H1 (cell line): ENCODE data around the gene SATB2. TPM values are rescaled to one million over a fixed set of nuclear protein-coding genes. Genes with fewer than 3 reads are reported as not detected.

Experiments used
- CTCF ChIA-PET: fragments of 300-600 bp; sonication (Branson Sonifier 250); formaldehyde crosslinking; loops from one replicate; lab custom pipeline; 2021; ENCODE audit not compliant: partially characterized antibody; lab: Charles Lee
- POLR2A ChIA-PET: fragments of 300-600 bp; sonication (Branson Sonifier 250); formaldehyde crosslinking; loops from one replicate; lab custom pipeline; 2021; ENCODE audit warnings: inconsistent platforms; ENCODE audit not compliant: partially characterized antibody; lab: Charles Lee
- DNase-seq, 2 experiments: peaks; one replicate each; pipeline versions ENCODE4 v3.0.0 to v3.0.0-alpha.2; 2010 to 2022; ENCODE audit warnings: low spot score in 2 of 2, low read depth in 1 of 2, mixed read lengths in 1 of 2
- FAIRE-seq: peaks from 2 replicates; lab custom pipeline; 2011; peaks lifted over from hg19 to GRCh38; lab: Jason Lieb, UNC
- H2AFZ ChIP-seq: 2 replicates; pipeline ENCODE4 v1.8.1; 2012; ENCODE audit warnings: low read length, inconsistent platforms
- H2AK5ac ChIP-seq: 2 replicates; pipeline ENCODE4 v1.6.1; 2013; ENCODE audit warnings: low read depth, low read length
- H2BK120ac ChIP-seq: replicated peaks from 2 replicates; pipeline ENCODE3; 2013; ENCODE audit warnings: low read depth, low read length, inconsistent platforms
- H2BK12ac ChIP-seq: 2 replicates; pipeline ENCODE4 v1.6.1; 2013; ENCODE audit warnings: low read depth, low read length
- H2BK15ac ChIP-seq: 2 replicates; pipeline ENCODE4 v1.6.1; 2013; ENCODE audit warnings: low read length
- H2BK20ac ChIP-seq: 2 replicates; pipeline ENCODE4 v1.6.1; 2013; ENCODE audit warnings: low read length
- H2BK5ac ChIP-seq: 2 replicates; pipeline ENCODE4 v1.6.1; 2013; ENCODE audit warnings: low read depth, low read length
- H3K14ac ChIP-seq: 2 replicates; pipeline ENCODE4 v1.6.1; 2013; ENCODE audit warnings: inconsistent platforms; ENCODE audit not compliant: insufficient read length
- H3K18ac ChIP-seq: 2 replicates; pipeline ENCODE4 v1.6.1; 2013; ENCODE audit warnings: low read length; ENCODE audit errors: extremely low read depth
- H3K23ac ChIP-seq: 2 replicates; pipeline ENCODE4 v1.6.1; 2013; ENCODE audit warnings: inconsistent platforms; ENCODE audit not compliant: insufficient read length
- H3K23me2 ChIP-seq: 2 replicates; pipeline ENCODE4 v1.6.1; 2013; ENCODE audit warnings: low read depth, low read length
- H3K27ac ChIP-seq: 2 replicates; pipeline ENCODE4 v1.6.1; 2011; ENCODE audit warnings: low read depth, low read length, inconsistent platforms
- H3K27me3 ChIP-seq, 4 experiments: replicated peaks in 1 of 4; 1 replicate in 1 of 4; 2 replicates in 3 of 4; pipeline versions ENCODE4 v1.6.1 to v1.8.1; 2011 to 2013; ENCODE audit warnings: low read length in 3 of 4, mild to moderate bottlenecking in 3 of 4, inconsistent platforms in 2 of 4, mixed read lengths in 2 of 4, moderate library complexity in 1 of 4; ENCODE audit not compliant: control insufficient read depth in 3 of 4, insufficient read depth in 3 of 4; ENCODE audit errors: extremely low read depth in 1 of 4
- H3K36me3 ChIP-seq, 4 experiments: 2 replicates each; pipeline versions ENCODE4 v1.6.1 to v1.8.1; 2011 to 2013; ENCODE audit warnings: mild to moderate bottlenecking in 4 of 4, low read length in 3 of 4, moderate library complexity in 2 of 4, control low read depth in 1 of 4, inconsistent platforms in 1 of 4; ENCODE audit not compliant: insufficient read depth in 4 of 4, control insufficient read depth in 2 of 4
- H3K4ac ChIP-seq: replicated peaks from 2 replicates; pipeline ENCODE3; 2013; ENCODE audit warnings: low read length, low read depth, mixed read lengths, inconsistent platforms; ENCODE audit not compliant: insufficient read length
- H3K4me1 ChIP-seq, 4 experiments: replicated peaks in 1 of 4; 1 replicate in 1 of 4; 2 replicates in 3 of 4; pipeline versions ENCODE4 v1.6.1 to v1.8.1; 2011 to 2013; ENCODE audit warnings: low read length in 3 of 4, inconsistent platforms in 2 of 4, mixed read lengths in 1 of 4; ENCODE audit not compliant: insufficient read depth in 4 of 4, control insufficient read depth in 3 of 4
- H3K4me2 ChIP-seq, 2 experiments: 2 replicates each; pipeline versions ENCODE4 v1.6.1 to v1.8.1; 2011 to 2013; ENCODE audit warnings: low read depth in 2 of 2, low read length in 2 of 2, control low read depth in 1 of 2, inconsistent platforms in 1 of 2, mild to moderate bottlenecking in 1 of 2; ENCODE audit not compliant: insufficient read depth in 1 of 2
- H3K4me3 ChIP-seq, 4 experiments: fragments of 200-600, 300-600 bp in 1 of 4; sonication (generic), shearing (Covaris generic), sonication (Bioruptor Twin) in 1 of 4; 2 replicates each; pipeline versions ENCODE4 v1.5.1 to v1.8.1; 2011 to 2016; ENCODE audit warnings: low read length in 4 of 4, low read depth in 3 of 4, control low read depth in 2 of 4, inconsistent platforms in 2 of 4, mild to moderate bottlenecking in 2 of 4, mixed read lengths in 1 of 4, moderate library complexity in 1 of 4; ENCODE audit not compliant: insufficient read depth in 2 of 4; ENCODE audit errors: extremely low read depth in 1 of 4
- H3K56ac ChIP-seq: replicated peaks from 2 replicates; pipeline ENCODE3; 2013; ENCODE audit warnings: low read depth, mild to moderate bottlenecking, mixed read lengths, low read length, inconsistent platforms; ENCODE audit not compliant: insufficient read length
- H3K79me1 ChIP-seq: 2 replicates; pipeline ENCODE4 v1.6.1; 2013; ENCODE audit warnings: low read depth, low read length, control low read depth
- H3K79me2 ChIP-seq, 2 experiments: 2 replicates each; pipeline versions ENCODE4 v1.6.1 to v1.8.1; 2012 to 2013; ENCODE audit warnings: low read length in 2 of 2, mild to moderate bottlenecking in 2 of 2, inconsistent platforms in 1 of 2; ENCODE audit not compliant: insufficient read depth in 2 of 2, control insufficient read depth in 1 of 2
- H3K9ac ChIP-seq, 4 experiments: replicated peaks in 1 of 4; 1 replicate in 1 of 4; 2 replicates in 3 of 4; pipeline versions ENCODE4 v1.6.1 to v1.8.1; 2011 to 2013; ENCODE audit warnings: low read depth in 3 of 4, low read length in 3 of 4, control low read depth in 2 of 4, mild to moderate bottlenecking in 2 of 4, moderate library complexity in 2 of 4, inconsistent platforms in 1 of 4; ENCODE audit errors: extremely low read depth in 1 of 4
- H3K9me3 ChIP-seq, 2 experiments: 2 replicates each; pipeline versions ENCODE4 v1.6.1 to v1.8.1; 2012 to 2013; ENCODE audit warnings: mild to moderate bottlenecking in 2 of 2, moderate library complexity in 2 of 2, control low read depth in 1 of 2, inconsistent platforms in 1 of 2, low read depth in 1 of 2, low read length in 1 of 2, mixed read lengths in 1 of 2; ENCODE audit not compliant: insufficient read depth in 2 of 2
- H4K20me1 ChIP-seq, 2 experiments: replicated peaks in 1 of 2; 2 replicates each; pipeline versions ENCODE3 to v1.8.1; 2011 to 2013; ENCODE audit warnings: inconsistent platforms in 2 of 2, low read length in 2 of 2, mild to moderate bottlenecking in 1 of 2; ENCODE audit not compliant: insufficient read depth in 2 of 2, control insufficient read depth in 1 of 2
- H4K5ac ChIP-seq: 2 replicates; pipeline ENCODE4 v1.6.1; 2013; ENCODE audit warnings: low read length, low read depth, mixed read lengths, inconsistent platforms; ENCODE audit not compliant: insufficient read length
- H4K8ac ChIP-seq: 2 replicates; pipeline ENCODE4 v1.8.0; 2013; ENCODE audit warnings: mild to moderate bottlenecking, moderate library complexity, low read length, inconsistent platforms; ENCODE audit not compliant: insufficient read depth; ENCODE audit errors: extremely low read depth
- H4K91ac ChIP-seq: replicated peaks from 2 replicates; pipeline ENCODE3; 2013; ENCODE audit warnings: low read length, mixed read lengths, inconsistent platforms; ENCODE audit not compliant: insufficient read length
- ASH2L ChIP-seq: fragments of 200-600, 300-600 bp; sonication (generic); IDR thresholded peaks from one replicate; pipeline ENCODE4 v1.7.1; 2017; ENCODE audit warnings: low read length
- ATF3 ChIP-seq: IDR thresholded peaks from 2 replicates; pipeline ENCODE4 v1.6.1; 2011; ENCODE audit warnings: low read depth, mild to moderate bottlenecking, low read length; ENCODE audit not compliant: insufficient read depth
- HDAC2 ChIP-seq, 2 experiments: fragments of 300-600 bp in 1 of 2; sonication (generic) in 1 of 2; IDR thresholded peaks; 2 replicates each; pipeline ENCODE4 v1.6.1; 2011 to 2012; ENCODE audit warnings: low read depth in 2 of 2, low read length in 2 of 2, mild to moderate bottlenecking in 2 of 2, moderate library complexity in 2 of 2, borderline replicate concordance in 1 of 2, inconsistent platforms in 1 of 2
- JUN ChIP-seq: IDR thresholded peaks from 2 replicates; pipeline ENCODE4 v1.6.1; 2011; ENCODE audit warnings: low read depth, mild to moderate bottlenecking, improper control_type of control experiment, low read length
- KDM4A ChIP-seq: IDR thresholded peaks from one replicate; pipeline ENCODE4 v1.7.1; 2012; ENCODE audit warnings: low read depth, mild to moderate bottlenecking, moderate library complexity, low read length, inconsistent platforms; ENCODE audit not compliant: severe bottlenecking
- NANOG ChIP-seq: IDR thresholded peaks from 2 replicates; pipeline ENCODE4 v1.6.1; 2011; ENCODE audit warnings: low read length, low read depth, mild to moderate bottlenecking, inconsistent platforms; ENCODE audit not compliant: insufficient read depth, poor library complexity, severe bottlenecking
- RNF2 ChIP-seq: fragments of 200-900, 300-1000 bp; sonication (generic); IDR thresholded peaks from 2 replicates; pipeline ENCODE4 v1.7.1; 2016; ENCODE audit warnings: borderline replicate concordance, low read depth, mild to moderate bottlenecking, antibody characterized with exemption, low read length; ENCODE audit not compliant: poor library complexity, severe bottlenecking; ENCODE audit errors: missing control alignments
- USF2 ChIP-seq: IDR thresholded peaks from 2 replicates; pipeline ENCODE4 v1.6.1; 2011; ENCODE audit warnings: low read length, improper control_type of control experiment
- WGBS, 2 experiments: shearing (Covaris generic) in 1 of 2; methylation state at CpG; one replicate each; pipeline versions ENCODE4 v1.1.6 to v1.1.7; 2013 to 2015; ENCODE audit warnings: low lambda C conversion rate in 2 of 2, mixed read lengths in 2 of 2, inconsistent platforms in 1 of 2, low coverage in 1 of 2, missing lambda C conversion rate in 1 of 2; ENCODE audit not compliant: insufficient replicate concordance in 2 of 2, insufficient coverage in 1 of 2, insufficient read length in 1 of 2; ENCODE audit errors: extremely low coverage in 1 of 2, missing lambda C conversion rate in 1 of 2; 5-methylcytosine and 5-hydroxymethylcytosine counted together
- polyA plus RNA-seq, 7 experiments: library from polyadenylated mRNA; depleted of rRNA in 3 of 7; stranded (reverse) in 5 of 7; unstranded in 2 of 7; fragments of >200 nt in 5 of 7; fragments of 200-250 nt in 2 of 7; gene quantifications; 1 replicate in 5 of 7; 2 replicates in 1 of 7; 4 replicates in 1 of 7; pipeline versions ENCODE4 v1.2.1 to v1.2.3, GENCODE V29; 2011 to 2013; ENCODE audit warnings: missing spikeins in 2 of 7, mixed read lengths in 2 of 7
- total RNA-seq: library from RNA; stranded (reverse); fragmentation: NEBNext Ultra II Directional; extraction: Animal tissue kit (Norgen Biotek cat#: 25700); gene quantifications from 2 replicates; pipeline ENCODE4 v1.2.1, GENCODE V29; 2021

SATB2 gene
- total and polyA plus RNA-seq, 2 of the 8 experiments (the other 6 are each of a cell fraction or from before 2014, with no cell fraction given): 1.3 to 5.7 TPM

GRCh38 chr2:199470672-199471442 is 13.1 kb upstream of the SATB2 start:
- DNase-seq: peak in 1 of 2 experiments; percentile 75
- H3K23ac ChIP-seq: no peak overlapping the region
- ChIA-PET CTCF (interaction anchor here (0.5 to 12.1 kb wide), 35 partner anchors 8 to 1158 kb away, joined by 3 to 298 read pairs (median 3); no protein-coding TSS in a partner anchor), POLR2A (interaction anchor here (1.0 to 5.9 kb wide), 2 partner anchors 9 to 12 kb away, joined by 3 to 32 read pairs; partner anchors contain the start of gene SATB2)
- no peak overlapping the region for H3K27ac ChIP-seq
- H4K20me1 ChIP-seq: peaks cover 2 to 5% of the 10 kb centered on the region in 2 experiments
- H2BK15ac ChIP-seq: no peak overlapping the region
- no peak overlapping the region for H2AFZ ChIP-seq
- WGBS, 2 experiments: 3% methylated on average over 33 of the region's 48 CpGs; no CpG with 5 or more reads in 1 of the 2 experiments
- no peaks in the 10 kb centered on the region for H3K9me3 ChIP-seq
- H3K4me1 ChIP-seq: peaks cover 8 to 28% (median 17%) of the 10 kb centered on the region in 4 experiments
- no peak overlapping the region for H2BK5ac ChIP-seq
- H3K14ac ChIP-seq: no peak overlapping the region
- H2BK12ac ChIP-seq: no peak overlapping the region
- peak overlapping the region; percentile 78 for H3K18ac ChIP-seq
- H2BK120ac ChIP-seq: no peak overlapping the region
- no peak overlapping the region for H3K4ac ChIP-seq
- no peaks in the 10 kb centered on the region for H3K79me1 ChIP-seq
- no peak overlapping the region for H3K9ac ChIP-seq
- no peaks in the 10 kb centered on the region for H3K79me2 ChIP-seq
- no peak for FAIRE-seq
- peak overlapping the region; percentile 87 to 92 for H3K4me2 ChIP-seq
- H3K23me2 ChIP-seq: peaks cover 15% of the 10 kb centered on the region; the same call in 1 of the 2 replicates
- H4K5ac ChIP-seq: no peak overlapping the region
- H2AK5ac ChIP-seq: no peak overlapping the region
- H2BK20ac ChIP-seq: no peak overlapping the region
- H3K4me3 ChIP-seq: peak overlapping the region; percentile 29 to 60 (median 40); a peak in 7 of 8 replicates
- H4K8ac ChIP-seq: no peak overlapping the region; the same call in 1 of the 2 replicates
- no peak overlapping the region for H3K56ac ChIP-seq
- H3K36me3 ChIP-seq: no peaks in the 10 kb centered on the region
- H4K91ac ChIP-seq: no peak overlapping the region
- peaks cover 48 to 68% (median 64%) of the 10 kb centered on the region in 4 experiments for H3K27me3 ChIP-seq
- TF ChIP-seq JUN (no peak), NANOG (no peak), ATF3 (no peak), RNF2 (peak; percentile 74), HDAC2 (IDR thresholded peaks at IDR 0.05; ENCODE audit: borderline replicate concordance in 1 of 2, low read depth in 2 of 2, low read length in 2 of 2) (no peak), KDM4A (peak; percentile 74), ASH2L (peak; percentile 62), USF2 (no peak)
